Activated B cell treated with CpG ODN at 0.5 μM for 24 hours (primary cell): ENCODE measurements around the gene CNTNAP2. TPM values are rescaled to one million over a fixed set of nuclear protein-coding genes. Genes with fewer than 3 reads are reported as not detected.
"Not testable (repeated sequence)": the region's sequence is repeated elsewhere in the genome, so short reads cannot be mapped to it uniquely, and the experiment has no call there.

Experiments used
- ATAC-seq: fragments of 200-7000 bp; cut with Tn5 transposase; one replicate; pipeline ENCODE4 v1.10.0; 2021; ENCODE audit warnings: low read depth, mild to moderate bottlenecking, moderate library complexity
- CTCF ChIA-PET: fragments of 350-600 bp; sonication (Branson Sonifier 250); formaldehyde crosslinking; loops from one replicate; lab custom pipeline; 2021; ENCODE audit warnings: antibody characterized with exemption; lab: Charles Lee
- POLR2A ChIA-PET: fragments of 350-600 bp; sonication (Branson Sonifier 250); formaldehyde crosslinking; loops from one replicate; lab custom pipeline; 2021; ENCODE audit warnings: antibody characterized with exemption; lab: Charles Lee
- DNase-seq: peaks from one replicate; pipeline ENCODE4 v3.0.0; 2022
- H3K27ac Mint-ChIP-seq: one replicate; pipeline ENCODE4 v1.8.0; 2020; ENCODE audit warnings: mixed read lengths
- H3K27me3 Mint-ChIP-seq: one replicate; pipeline ENCODE4 v1.8.0; 2021; ENCODE audit warnings: mixed read lengths
- H3K36me3 Mint-ChIP-seq: one replicate; pipeline ENCODE4 v1.8.0; 2021; ENCODE audit warnings: low read depth, mixed read lengths
- H3K4me1 Mint-ChIP-seq: one replicate; pipeline ENCODE4 v1.8.0; 2021; ENCODE audit warnings: mixed read lengths
- H3K4me3 Mint-ChIP-seq: one replicate; pipeline ENCODE4 v1.8.0; 2020; ENCODE audit warnings: mild to moderate bottlenecking, mixed read lengths
- H3K9me3 Mint-ChIP-seq: one replicate; pipeline ENCODE4 v1.8.0; 2020; ENCODE audit warnings: mixed read lengths
- intact Hi-C: fragments of 100-400 bp; cut with micrococcal nuclease; formaldehyde crosslinking; loops from one replicate; pipeline ENCODE4 v1.15.1; 2024
- total RNA-seq: library from RNA; stranded (reverse); gene quantifications from 2 replicates; pipeline ENCODE4 v1.2.3, GENCODE V29; 2022
- TF ChIP-seq, protein P1 (sequence below): fragments of 200-600 bp; IDR thresholded peaks from one replicate; pipeline ENCODE4 v1.8.0; 2022; ENCODE audit warnings: antibody characterized with exemption, mild to moderate bottlenecking

The CNTNAP2 gene
- total RNA-seq, 1 donor from 2014 or later = 0.84 TPM

DNA sequence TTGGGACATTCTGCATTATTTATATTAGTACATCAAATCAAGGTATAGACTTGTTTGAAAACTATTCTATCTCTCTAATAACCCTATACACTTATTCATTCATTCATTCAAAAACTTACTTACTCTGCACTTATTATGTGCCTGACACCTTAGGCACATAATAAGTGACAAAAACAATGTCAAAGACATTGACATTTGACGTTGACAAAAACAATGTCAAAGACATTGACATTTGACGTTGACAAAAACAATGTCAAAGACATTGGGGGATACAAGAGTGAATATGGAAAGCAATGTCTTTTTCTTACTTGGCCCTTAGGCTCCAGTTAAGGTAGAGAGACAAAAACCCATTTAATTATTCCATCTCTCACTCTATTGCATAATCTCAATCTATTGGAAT, 116.0 kb downstream of the CNTNAP2 start:
- TF ChIP-seq, protein P1, sequence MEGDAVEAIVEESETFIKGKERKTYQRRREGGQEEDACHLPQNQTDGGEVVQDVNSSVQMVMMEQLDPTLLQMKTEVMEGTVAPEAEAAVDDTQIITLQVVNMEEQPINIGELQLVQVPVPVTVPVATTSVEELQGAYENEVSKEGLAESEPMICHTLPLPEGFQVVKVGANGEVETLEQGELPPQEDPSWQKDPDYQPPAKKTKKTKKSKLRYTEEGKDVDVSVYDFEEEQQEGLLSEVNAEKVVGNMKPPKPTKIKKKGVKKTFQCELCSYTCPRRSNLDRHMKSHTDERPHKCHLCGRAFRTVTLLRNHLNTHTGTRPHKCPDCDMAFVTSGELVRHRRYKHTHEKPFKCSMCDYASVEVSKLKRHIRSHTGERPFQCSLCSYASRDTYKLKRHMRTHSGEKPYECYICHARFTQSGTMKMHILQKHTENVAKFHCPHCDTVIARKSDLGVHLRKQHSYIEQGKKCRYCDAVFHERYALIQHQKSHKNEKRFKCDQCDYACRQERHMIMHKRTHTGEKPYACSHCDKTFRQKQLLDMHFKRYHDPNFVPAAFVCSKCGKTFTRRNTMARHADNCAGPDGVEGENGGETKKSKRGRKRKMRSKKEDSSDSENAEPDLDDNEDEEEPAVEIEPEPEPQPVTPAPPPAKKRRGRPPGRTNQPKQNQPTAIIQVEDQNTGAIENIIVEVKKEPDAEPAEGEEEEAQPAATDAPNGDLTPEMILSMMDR = no peak
- Mint-ChIP-seq H3K4me1 (no peaks in the 10 kb centered on the region), H3K27ac (no peak overlapping the region), H3K4me3 (no peak overlapping the region), H3K36me3 (no peaks in the 10 kb centered on the region), H3K9me3 (peaks cover under 1% of the 10 kb centered on the region), H3K27me3 (no peaks in the 10 kb centered on the region)
- no peak for ATAC-seq
- ChIA-PET POLR2A (no interaction called here), CTCF (no interaction called here)
- DNase-seq = no peak
- intact Hi-C loops = no loop called here

DNA sequence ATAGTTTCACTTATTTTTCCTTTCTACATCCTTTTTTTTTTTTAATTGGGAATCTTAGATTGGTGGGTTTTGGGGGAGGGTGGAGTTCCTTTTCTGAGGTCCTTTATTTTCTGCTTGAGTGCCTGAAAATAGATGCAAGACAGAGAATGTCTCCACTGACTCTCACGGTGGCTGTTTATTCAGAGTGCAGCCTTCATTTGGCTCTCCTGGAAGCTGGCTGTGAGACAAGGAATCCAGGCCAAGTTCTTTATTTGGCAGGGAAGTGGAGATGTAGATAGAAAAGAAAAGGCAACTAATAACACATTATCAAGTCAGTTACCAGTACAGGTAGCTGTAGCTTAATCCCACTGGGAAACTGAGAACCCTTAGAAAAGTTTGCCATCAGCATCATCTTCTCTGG, 118.6 kb downstream of the CNTNAP2 start:
- no peak for ATAC-seq
- no peaks in the 10 kb centered on the region for H3K27me3 Mint-ChIP-seq
- DNase-seq = no peak
- no peak overlapping the region for H3K4me3 Mint-ChIP-seq
- H3K9me3 Mint-ChIP-seq = no peaks in the 10 kb centered on the region
- ChIA-PET CTCF (no interaction called here), POLR2A (no interaction called here)
- H3K27ac Mint-ChIP-seq = no peak overlapping the region
- intact Hi-C loops = no loop called here
- TF ChIP-seq, protein P1 = no peak
- no peaks in the 10 kb centered on the region for H3K36me3 Mint-ChIP-seq
- no peaks in the 10 kb centered on the region for H3K4me1 Mint-ChIP-seq

DNA sequence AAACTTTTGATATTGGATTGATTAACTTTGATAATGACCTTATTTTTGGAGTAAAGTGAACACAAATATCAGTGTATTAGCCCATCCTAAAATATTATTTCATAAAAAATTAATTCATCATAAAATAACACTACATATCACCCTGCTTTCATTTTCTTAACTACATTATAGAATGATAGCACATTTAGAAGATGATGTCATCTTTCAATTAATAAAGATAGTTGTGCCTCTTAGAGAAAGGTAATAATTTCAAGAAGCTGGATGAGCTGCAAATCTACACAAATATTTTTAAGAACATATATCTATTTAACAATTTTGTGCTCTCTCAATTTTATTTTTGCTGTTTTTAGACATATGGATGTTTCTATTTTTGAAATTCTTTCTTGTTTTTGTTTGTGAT, 126.1 kb downstream of the CNTNAP2 start:
- Mint-ChIP-seq H3K36me3 (no peaks in the 10 kb centered on the region), H3K27me3 (no peaks in the 10 kb centered on the region), H3K4me1 (no peaks in the 10 kb centered on the region), H3K4me3 (no peak overlapping the region), H3K27ac (no peak overlapping the region), H3K9me3 (peaks cover 4% of the 10 kb centered on the region)
- ChIA-PET POLR2A (no interaction called here), CTCF (no interaction called here)
- ATAC-seq = no peak
- intact Hi-C loops = no loop called here
- DNase-seq = no peak
- TF ChIP-seq, protein P1 = no peak

DNA sequence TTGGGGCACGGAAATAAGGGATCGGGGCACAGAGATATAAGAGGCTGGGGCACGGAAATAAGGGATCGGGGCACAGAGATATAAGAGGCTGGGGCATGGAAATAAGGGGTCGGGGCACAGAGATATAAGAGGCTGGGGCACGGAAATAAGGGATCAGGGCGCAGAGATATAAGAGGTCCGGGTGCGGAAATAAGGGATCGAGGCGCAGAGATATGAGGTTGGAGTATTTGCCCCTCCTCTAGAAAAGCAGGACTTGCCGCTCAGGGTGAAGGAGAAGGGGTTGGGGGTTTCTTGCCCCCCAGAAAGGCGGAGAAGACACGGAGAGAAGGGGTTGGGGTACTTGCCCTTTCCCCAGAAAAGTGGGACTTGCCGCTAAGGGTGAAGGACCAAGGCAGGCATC, 131.4 kb downstream of the CNTNAP2 start:
- H3K4me3 Mint-ChIP-seq, H3K9me3 Mint-ChIP-seq, H3K27me3 Mint-ChIP-seq, H3K27ac Mint-ChIP-seq, ATAC-seq, POLR2A ChIA-PET, H3K36me3 Mint-ChIP-seq, DNase-seq, intact Hi-C loops, CTCF ChIA-PET, H3K4me1 Mint-ChIP-seq: not testable (repeated sequence)

DNA sequence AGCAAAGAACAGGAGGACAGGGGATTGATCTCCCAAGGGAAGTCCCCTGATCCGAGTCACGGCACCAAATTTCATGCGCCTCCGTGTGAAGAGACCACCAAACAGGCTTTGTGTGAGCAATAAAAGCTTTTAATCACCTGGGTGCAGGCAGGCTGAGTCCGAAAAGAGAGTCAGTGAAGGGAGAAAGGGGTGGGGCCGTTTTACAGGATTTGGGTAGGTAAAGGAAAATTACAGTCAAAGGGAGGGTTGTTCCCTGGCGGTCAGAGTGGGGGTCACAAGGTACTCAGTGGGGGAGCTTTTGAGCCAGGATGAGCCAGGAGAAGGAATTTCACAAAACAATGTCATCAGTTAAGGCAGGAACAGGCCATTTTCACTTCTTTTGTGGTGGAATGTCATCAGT, 132.1 kb downstream of the CNTNAP2 start:
- H3K9me3 Mint-ChIP-seq = peaks cover 11% of the 10 kb centered on the region
- DNase-seq, H3K4me3 Mint-ChIP-seq, H3K4me1 Mint-ChIP-seq, H3K27me3 Mint-ChIP-seq, H3K27ac Mint-ChIP-seq, POLR2A ChIA-PET, intact Hi-C loops, ATAC-seq, H3K36me3 Mint-ChIP-seq, CTCF ChIA-PET: not testable (repeated sequence)

DNA sequence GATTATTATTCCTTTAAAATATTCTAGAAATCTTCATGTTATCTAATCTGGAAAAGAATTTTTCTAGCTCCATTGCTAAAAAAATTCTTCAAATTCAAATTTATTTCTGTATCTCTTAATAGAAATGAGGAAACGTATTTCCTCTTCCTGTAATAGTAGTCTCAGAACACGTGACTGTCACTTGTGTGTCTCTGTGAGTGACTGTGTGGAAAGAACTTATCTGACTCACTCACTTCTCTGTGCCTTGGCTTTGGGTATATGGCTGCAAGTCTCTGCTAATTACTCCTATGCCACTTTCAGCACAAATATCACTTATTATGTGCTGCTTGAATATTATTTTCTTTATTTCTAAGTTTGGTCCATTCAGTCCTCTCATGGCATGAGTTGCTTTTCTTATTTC, 132.7 kb downstream of the CNTNAP2 start:
- DNase-seq = no peak
- TF ChIP-seq, protein P1 = no peak
- H3K4me3 Mint-ChIP-seq = no peak overlapping the region
- ChIA-PET CTCF (no interaction called here), POLR2A (no interaction called here)
- H3K4me1 Mint-ChIP-seq = no peaks in the 10 kb centered on the region
- H3K27me3 Mint-ChIP-seq = no peaks in the 10 kb centered on the region
- intact Hi-C loops = no loop called here
- ATAC-seq = no peak
- H3K9me3 Mint-ChIP-seq = peaks cover 12% of the 10 kb centered on the region
- no peaks in the 10 kb centered on the region for H3K36me3 Mint-ChIP-seq
- no peak overlapping the region for H3K27ac Mint-ChIP-seq
